ENCODE data around the gene CCM2.
"Not testable (repeated sequence)": the region's sequence is repeated elsewhere in the genome, so short reads cannot be mapped to it uniquely, and the experiment has no call there.

CCM2 gene

GRCh38 chr7:45026013-45026412 lies 26.0 kb downstream of the CCM2 start:
- H3K27ac ChIP-seq = peak overlapping the region in 8 of 21 experiments; percentile 11 to 99 (median 90)
- H3K4me3 ChIP-seq = no peak overlapping the region

GRCh38 chr7:45026984-45027773 lies 27.2 kb downstream of the CCM2 start:
- Histone ChIP-seq H3K4me3 (peak overlapping the region; percentile 19 to 38 (median 33)), H3K27ac (peak overlapping the region in 20 of 21 experiments; percentile 8 to 99 (median 72))

GRCh38 chr7:45027774-45028114 lies 27.7 kb downstream of the CCM2 start:
- H3K4me3 ChIP-seq = peak overlapping the region; percentile 19 to 38 (median 33)
- H3K27ac ChIP-seq = peak overlapping the region in 19 of 21 experiments; percentile 4 to 99 (median 75)

GRCh38 chr7:45028138-45028919 lies 28.3 kb downstream of the CCM2 start:
- Histone ChIP-seq H3K4me3 (peak overlapping the region; percentile 19 to 38 (median 33)), H3K27ac (peak overlapping the region in 19 of 21 experiments; percentile 4 to 99 (median 75))

GRCh38 chr7:45028920-45029344 lies 28.9 kb downstream of the CCM2 start:
- Histone ChIP-seq H3K4me3 (peak overlapping the region in 6 of 7 experiments; percentile 29 to 38 (median 34)), H3K27ac (peak overlapping the region in 9 of 21 experiments; percentile 21 to 99 (median 88))

- H3K27ac ChIP-seq = peak overlapping the region in 3 of 21 experiments; percentile 12 to 51 (median 41)
These were observed 31.8 kb downstream of the CCM2 start for GRCh38 chr7:45031829-45032228.

GRCh38 chr7:45032421-45032820 lies 32.4 kb downstream of the CCM2 start:
- H3K4me3 ChIP-seq = no peak overlapping the region
- H3K27ac ChIP-seq = peak overlapping the region in 5 of 21 experiments; percentile 12 to 51 (median 41)

More at GRCh38 chr7:45031829-45032228, 31.8 kb downstream of the CCM2 start:
- H3K4me3 ChIP-seq = no peak overlapping the region

- Histone ChIP-seq H3K27ac (peak overlapping the region in 15 of 21 experiments; percentile 5 to 79 (median 28)), H3K4me3 (no peak overlapping the region)
These were observed 33.4 kb downstream of the CCM2 start for GRCh38 chr7:45033261-45033930.

- no peak overlapping the region for H3K4me3 ChIP-seq
- H3K27ac ChIP-seq = peak overlapping the region in 14 of 21 experiments; percentile 5 to 79 (median 28)
These were observed 33.9 kb downstream of the CCM2 start for GRCh38 chr7:45033931-45034290.

- not testable (repeated sequence) for H3K4me3 ChIP-seq
- H3K27ac ChIP-seq = peak overlapping the region in 7 of 21 experiments; percentile 17 to 76 (median 47)
These were observed 34.7 kb downstream of the CCM2 start for GRCh38 chr7:45034710-45035109.

GRCh38 chr7:45035371-45035770 lies 35.4 kb downstream of the CCM2 start:
- Histone ChIP-seq H3K27ac (peak overlapping the region in 7 of 21 experiments; percentile 1 to 76 (median 37)), H3K4me3 (no peak overlapping the region)

GRCh38 chr7:45035893-45036292 lies 35.9 kb downstream of the CCM2 start:
- Histone ChIP-seq H3K4me3 (peak overlapping the region in 1 of 7 experiments; percentile 9), H3K27ac (peak overlapping the region in 13 of 21 experiments; percentile 1 to 76 (median 24))

- Histone ChIP-seq H3K4me3 (no peak overlapping the region), H3K27ac (peak overlapping the region in 13 of 21 experiments; percentile 1 to 76 (median 24))
These were observed 36.3 kb downstream of the CCM2 start for GRCh38 chr7:45036317-45036716.

GRCh38 chr7:45036796-45037195 lies 36.8 kb downstream of the CCM2 start:
- H3K4me3 ChIP-seq = no peak overlapping the region
- H3K27ac ChIP-seq = peak overlapping the region in 6 of 21 experiments; percentile 14 to 76 (median 40)

- peak overlapping the region in 3 of 21 experiments; percentile 8 to 76 (median 14) for H3K27ac ChIP-seq
- H3K4me3 ChIP-seq = no peak overlapping the region
These were observed 37.9 kb downstream of the CCM2 start for GRCh38 chr7:45037876-45038275.

- Histone ChIP-seq H3K27ac (no peak overlapping the region), H3K4me3 (no peak overlapping the region)
These were observed 39.1 kb downstream of the CCM2 start for GRCh38 chr7:45039106-45039505.

GRCh38 chr7:45044338-45044737 lies 44.3 kb downstream of the CCM2 start:
- no peak overlapping the region for H3K4me3 ChIP-seq
- no peak overlapping the region for H3K27ac ChIP-seq

- no peak overlapping the region for H3K27ac ChIP-seq
These were observed 48.7 kb downstream of the CCM2 start for GRCh38 chr7:45048748-45049147.

GRCh38 chr7:45050198-45050597 lies 50.2 kb downstream of the CCM2 start:
- no peak overlapping the region for H3K4me3 ChIP-seq
- no peak overlapping the region for H3K27ac ChIP-seq

More at GRCh38 chr7:45048748-45049147, 48.7 kb downstream of the CCM2 start:
- H3K4me3 ChIP-seq = no peak overlapping the region

GRCh38 chr7:45052011-45052410 lies 52.0 kb downstream of the CCM2 start:
- no peak overlapping the region for H3K4me3 ChIP-seq
- H3K27ac ChIP-seq = no peak overlapping the region

Measured in skin epidermis (tissue), 12 donors.